Stimulated activated effector memory CD8-positive, alpha-beta T cell treated with anti-CD3 and anti-CD28 coated beads, Interleukin-12 subunit alpha, Interleukin-12 subunit beta, amount 100 ng/mL, for 72 hours (primary cell): ENCODE data around the gene AHSP.
"Not testable (repeated sequence)": the region's sequence is repeated elsewhere in the genome, so short reads cannot be mapped to it uniquely, and the experiment has no call there.

Source experiments
- ATAC-seq: fragments of 150-1000 bp; cut with Tn5 transposase; 2 replicates; pipeline ENCODE4 v1.10.0; 2021
- DNase-seq, 2 donors: peaks; one replicate each; pipeline ENCODE4 v3.0.0; 2021 to 2022; ENCODE audit warnings: low spot score in 2 of 2
- H3K27ac Mint-ChIP-seq: one replicate; pipeline ENCODE4 v1.8.0; 2022; ENCODE audit warnings: mild to moderate bottlenecking, mixed read lengths
- H3K36me3 Mint-ChIP-seq: one replicate; pipeline ENCODE4 v1.8.0; 2022; ENCODE audit warnings: mild to moderate bottlenecking, mixed read lengths
- H3K4me1 Mint-ChIP-seq: one replicate; pipeline ENCODE4 v1.8.0; 2022; ENCODE audit warnings: mixed read lengths
- H3K4me3 Mint-ChIP-seq: one replicate; pipeline ENCODE4 v1.8.0; 2022; ENCODE audit warnings: mild to moderate bottlenecking, mixed read lengths
- H3K9me3 Mint-ChIP-seq: one replicate; pipeline ENCODE4 v1.8.0; 2022; ENCODE audit warnings: mixed read lengths

AHSP gene

DNA sequence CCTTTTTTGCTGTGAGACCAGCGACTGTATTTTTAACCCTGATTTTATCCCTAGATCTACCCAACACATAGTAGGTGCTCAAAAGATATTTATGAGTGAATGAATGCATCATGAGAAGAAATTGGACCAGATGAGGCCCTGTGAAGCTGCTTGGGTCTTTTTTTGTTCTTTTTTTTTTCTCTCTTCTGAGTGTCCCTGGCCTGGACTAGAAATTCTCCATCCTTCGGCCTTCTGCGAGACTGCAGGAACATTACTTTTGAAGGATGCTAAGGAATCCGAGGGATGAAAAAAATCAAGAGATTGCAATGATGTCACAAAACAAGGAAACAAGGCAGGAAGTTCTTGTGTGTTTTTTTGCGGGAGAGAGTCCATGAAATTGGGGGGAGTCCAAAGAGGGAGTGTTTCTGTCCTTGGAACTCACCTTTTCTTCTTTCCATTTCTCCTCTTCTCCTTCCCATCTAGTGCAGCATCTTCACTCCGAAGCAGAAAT lies 18.9 kb upstream of the AHSP start:
- no peak for ATAC-seq
- DNase-seq: no peak

GRCh38 chr16:31513126-31513525 lies 14.6 kb upstream of the AHSP start:
- Mint-ChIP-seq H3K27ac (no peak overlapping the region), H3K36me3 (no peaks in the 10 kb centered on the region), H3K4me3 (no peak overlapping the region), H3K9me3 (peaks cover 2% of the 10 kb centered on the region), H3K4me1 (peaks cover 20% of the 10 kb centered on the region)
- ATAC-seq (no peak), DNase-seq (no peak)

More for the DNA sequence above, 18.9 kb upstream of the AHSP start:
- peak overlapping the region; percentile 96 for H3K27ac Mint-ChIP-seq
- peaks cover 20% of the 10 kb centered on the region for H3K36me3 Mint-ChIP-seq
- H3K4me1 Mint-ChIP-seq: peaks cover 43% of the 10 kb centered on the region
- peak overlapping the region; percentile 87 for H3K4me3 Mint-ChIP-seq
- no peaks in the 10 kb centered on the region for H3K9me3 Mint-ChIP-seq

DNA sequence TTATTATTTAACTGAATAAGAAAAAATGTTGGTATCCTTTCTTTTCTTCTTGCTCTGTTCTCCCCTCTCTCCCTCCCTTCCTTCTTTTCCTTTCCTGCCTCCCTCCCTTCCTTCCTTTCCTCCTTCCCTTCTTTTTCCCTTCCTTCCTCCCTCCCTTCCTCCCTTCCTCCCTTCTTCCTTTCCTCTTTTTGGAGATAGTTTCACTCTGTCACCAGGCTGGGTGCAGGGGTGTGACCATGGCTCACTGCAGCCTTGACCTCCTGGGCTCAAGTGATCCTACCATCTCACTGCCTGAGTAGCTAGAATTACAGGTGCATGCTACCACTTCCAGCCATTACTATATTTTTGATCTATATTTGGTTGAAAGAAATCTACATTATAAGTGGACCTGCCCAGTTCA lies 13.8 kb upstream of the AHSP start:
- DNase-seq (no peak), ATAC-seq (no peak)
- no peak overlapping the region for H3K4me3 Mint-ChIP-seq
- peaks cover 2% of the 10 kb centered on the region for H3K9me3 Mint-ChIP-seq
- H3K36me3 Mint-ChIP-seq: no peaks in the 10 kb centered on the region
- no peak overlapping the region for H3K27ac Mint-ChIP-seq
- H3K4me1 Mint-ChIP-seq: peaks cover 18% of the 10 kb centered on the region

DNA sequence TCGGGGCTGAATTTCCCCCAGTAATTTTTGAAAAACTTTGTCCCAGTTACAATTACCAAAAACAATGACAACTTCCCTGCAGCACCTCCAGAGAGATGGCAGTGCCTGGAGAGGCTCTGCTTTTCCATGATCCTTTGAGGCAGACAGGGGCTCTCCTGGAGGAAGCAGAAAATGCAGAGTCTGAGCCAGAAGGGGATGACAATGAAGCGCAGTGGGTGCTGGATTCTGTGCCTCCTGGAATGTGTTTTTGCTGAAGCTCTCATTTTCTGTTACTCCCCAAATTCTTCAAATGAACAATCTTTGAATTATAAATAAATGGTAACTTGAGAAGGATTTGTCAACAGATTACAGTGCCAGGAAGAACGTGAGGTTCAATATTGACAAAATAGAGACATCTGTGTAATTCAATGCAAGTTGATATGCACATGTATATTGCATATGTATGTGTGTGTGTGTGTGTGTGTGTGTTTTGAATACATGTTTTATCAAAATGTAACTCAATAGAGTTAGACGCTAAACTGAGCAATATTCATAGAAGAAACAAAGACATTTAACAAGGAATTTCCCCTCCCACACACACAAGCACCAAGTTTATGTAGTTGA lies 9.8 kb upstream of the AHSP start:
- Mint-ChIP-seq H3K4me1 (no peaks in the 10 kb centered on the region), H3K9me3 (peaks cover 2% of the 10 kb centered on the region), H3K4me3 (no peak overlapping the region), H3K36me3 (no peaks in the 10 kb centered on the region), H3K27ac (no peak overlapping the region)
- no peak for ATAC-seq
- DNase-seq: no peak

DNA sequence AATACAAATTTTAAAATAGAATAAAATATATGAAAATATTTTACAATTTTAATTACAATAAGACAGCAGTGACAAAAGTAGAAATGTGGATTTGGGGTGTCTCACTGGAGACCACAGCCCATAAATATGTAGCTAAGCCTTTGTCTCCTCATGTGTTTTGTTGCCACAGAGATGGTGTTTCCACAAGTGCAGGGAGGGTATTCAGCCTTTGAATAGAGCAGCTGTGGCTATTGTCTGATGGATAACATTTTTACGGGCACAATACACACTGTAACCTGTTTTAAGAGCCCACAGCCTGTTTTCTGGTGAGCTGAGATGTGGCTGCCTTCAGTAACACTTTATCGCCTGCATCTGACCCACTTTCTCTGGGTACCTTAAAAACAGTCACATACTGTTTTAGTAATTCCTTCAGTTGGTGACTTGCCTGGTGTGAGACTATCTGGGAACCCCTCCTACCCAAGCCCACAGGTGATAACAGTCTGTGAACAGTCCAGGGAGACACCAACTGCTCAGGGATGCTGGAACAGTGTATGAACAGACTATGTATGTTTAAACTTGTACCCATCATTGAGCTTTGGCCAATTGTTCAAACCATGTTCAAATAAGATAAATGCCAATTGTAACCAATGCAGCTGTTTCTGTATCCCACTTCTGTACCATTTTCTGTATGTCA lies 7.8 kb upstream of the AHSP start:
- ATAC-seq (no peak), DNase-seq (no peak)
- Mint-ChIP-seq H3K9me3 (peaks cover 2% of the 10 kb centered on the region), H3K4me1 (no peaks in the 10 kb centered on the region), H3K4me3 (no peak overlapping the region), H3K27ac (no peak overlapping the region), H3K36me3 (no peaks in the 10 kb centered on the region)

DNA sequence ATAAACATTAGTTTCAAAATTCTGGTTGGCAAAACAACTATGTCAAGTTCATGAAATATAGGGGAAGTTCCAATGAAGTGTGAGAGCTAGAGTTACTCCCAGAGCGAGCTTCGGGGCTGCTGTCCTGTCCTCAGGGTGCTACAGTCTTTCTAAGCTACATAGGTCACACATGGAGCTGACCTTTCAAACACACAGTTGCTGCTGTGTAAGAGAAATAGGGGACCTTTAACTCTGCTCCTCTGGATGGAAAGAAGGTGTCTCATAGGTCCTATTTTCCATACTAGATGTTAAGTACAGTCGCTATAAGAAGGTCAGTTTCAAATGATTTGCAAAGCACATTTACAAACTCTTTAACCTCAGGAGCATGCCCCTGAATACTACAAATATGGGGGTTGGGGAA lies 6.3 kb upstream of the AHSP start:
- peaks cover 2% of the 10 kb centered on the region for H3K9me3 Mint-ChIP-seq
- no peaks in the 10 kb centered on the region for H3K36me3 Mint-ChIP-seq
- no peak for DNase-seq
- ATAC-seq: no peak
- no peak overlapping the region for H3K27ac Mint-ChIP-seq
- H3K4me3 Mint-ChIP-seq: no peak overlapping the region
- no peaks in the 10 kb centered on the region for H3K4me1 Mint-ChIP-seq

- peaks cover 2% of the 10 kb centered on the region for H3K9me3 Mint-ChIP-seq
- no peak for ATAC-seq
- H3K4me1 Mint-ChIP-seq: no peaks in the 10 kb centered on the region
- H3K27ac Mint-ChIP-seq: no peak overlapping the region
- no peak for DNase-seq
- H3K4me3 Mint-ChIP-seq: no peak overlapping the region
- H3K36me3 Mint-ChIP-seq: no peaks in the 10 kb centered on the region
Measured at GRCh38 chr16:31522071-31522470, 5.6 kb upstream of the AHSP start.

- ATAC-seq, H3K27ac Mint-ChIP-seq, H3K4me3 Mint-ChIP-seq, H3K9me3 Mint-ChIP-seq, DNase-seq, H3K4me1 Mint-ChIP-seq, H3K36me3 Mint-ChIP-seq: not testable (repeated sequence)
Measured at GRCh38 chr16:31523768-31524167, 3.9 kb upstream of the AHSP start.

DNA sequence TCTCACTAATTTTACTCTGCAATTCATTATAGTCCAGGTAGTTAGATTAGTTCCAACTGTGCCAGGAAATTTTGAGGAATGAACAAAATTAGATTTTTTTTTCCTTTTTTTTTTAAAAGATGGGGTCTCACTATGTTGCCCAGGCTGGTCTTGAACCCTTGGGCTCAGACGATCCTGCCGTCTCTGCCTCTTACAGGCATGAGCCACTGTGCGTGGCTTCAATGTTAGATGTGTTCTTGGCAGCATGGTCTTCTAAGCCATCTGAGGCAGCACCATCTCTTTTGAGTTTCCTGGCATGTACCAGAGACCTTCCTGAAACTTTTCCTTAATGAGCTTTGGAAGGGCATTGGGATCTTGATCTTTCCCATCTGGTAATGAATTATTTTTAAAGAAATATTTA lies 2.6 kb upstream of the AHSP start:
- H3K9me3 Mint-ChIP-seq: no peaks in the 10 kb centered on the region
- no peaks in the 10 kb centered on the region for H3K36me3 Mint-ChIP-seq
- peaks cover 6% of the 10 kb centered on the region for H3K4me1 Mint-ChIP-seq
- no peak for DNase-seq
- no peak for ATAC-seq
- H3K27ac Mint-ChIP-seq: no peak overlapping the region
- H3K4me3 Mint-ChIP-seq: no peak overlapping the region

GRCh38 chr16:31528523-31529107 lies 915 bp downstream of the AHSP start:
- Mint-ChIP-seq H3K36me3 (no peaks in the 10 kb centered on the region), H3K4me1 (peaks cover 6% of the 10 kb centered on the region), H3K9me3 (no peaks in the 10 kb centered on the region), H3K4me3 (peak overlapping the region; percentile 12), H3K27ac (no peak overlapping the region)
- DNase-seq: no peak
- ATAC-seq: no peak

GRCh38 chr16:31529108-31529936 lies 1.6 kb downstream of the AHSP start:
- Mint-ChIP-seq H3K4me3 (peak overlapping the region; percentile 12), H3K36me3 (no peaks in the 10 kb centered on the region), H3K9me3 (no peaks in the 10 kb centered on the region), H3K27ac (no peak overlapping the region), H3K4me1 (peaks cover 6% of the 10 kb centered on the region)
- ATAC-seq (no peak), DNase-seq (no peak)

DNA sequence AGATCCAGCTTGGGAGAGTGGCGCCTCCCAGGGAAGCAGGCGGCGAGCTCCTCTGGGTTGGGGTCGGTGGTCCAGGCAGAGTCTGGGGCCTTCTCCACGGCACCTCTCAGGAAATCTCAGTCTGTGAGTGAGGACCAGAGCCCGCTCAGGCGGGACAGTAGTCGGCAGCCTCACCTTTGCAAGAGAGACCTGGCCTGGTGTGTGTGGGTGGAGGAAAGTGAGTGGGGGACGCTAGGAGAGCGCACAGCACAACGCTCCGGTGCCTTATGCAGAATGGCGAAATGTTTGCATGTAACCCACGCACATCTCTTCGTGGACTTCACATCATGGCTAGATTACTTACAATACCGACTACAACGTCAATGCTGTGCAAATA lies 2.2 kb downstream of the AHSP start:
- Mint-ChIP-seq H3K4me3 (peak overlapping the region; percentile 12), H3K36me3 (no peaks in the 10 kb centered on the region), H3K27ac (no peak overlapping the region), H3K4me1 (peaks cover 6% of the 10 kb centered on the region), H3K9me3 (no peaks in the 10 kb centered on the region)
- DNase-seq (no peak), ATAC-seq (no peak)

- no peak overlapping the region for H3K4me3 Mint-ChIP-seq
- H3K4me1 Mint-ChIP-seq: peaks cover 6% of the 10 kb centered on the region
- no peaks in the 10 kb centered on the region for H3K36me3 Mint-ChIP-seq
- ATAC-seq (no peak), DNase-seq (no peak)
- no peak overlapping the region for H3K27ac Mint-ChIP-seq
- no peaks in the 10 kb centered on the region for H3K9me3 Mint-ChIP-seq
Measured at GRCh38 chr16:31530405-31530804, 2.7 kb downstream of the AHSP start.

GRCh38 chr16:31531096-31531495 lies 3.4 kb downstream of the AHSP start:
- no peak overlapping the region for H3K4me3 Mint-ChIP-seq
- H3K27ac Mint-ChIP-seq: no peak overlapping the region
- H3K4me1 Mint-ChIP-seq: peaks cover 6% of the 10 kb centered on the region
- no peaks in the 10 kb centered on the region for H3K9me3 Mint-ChIP-seq
- no peak for DNase-seq
- no peaks in the 10 kb centered on the region for H3K36me3 Mint-ChIP-seq
- ATAC-seq: no peak

DNA sequence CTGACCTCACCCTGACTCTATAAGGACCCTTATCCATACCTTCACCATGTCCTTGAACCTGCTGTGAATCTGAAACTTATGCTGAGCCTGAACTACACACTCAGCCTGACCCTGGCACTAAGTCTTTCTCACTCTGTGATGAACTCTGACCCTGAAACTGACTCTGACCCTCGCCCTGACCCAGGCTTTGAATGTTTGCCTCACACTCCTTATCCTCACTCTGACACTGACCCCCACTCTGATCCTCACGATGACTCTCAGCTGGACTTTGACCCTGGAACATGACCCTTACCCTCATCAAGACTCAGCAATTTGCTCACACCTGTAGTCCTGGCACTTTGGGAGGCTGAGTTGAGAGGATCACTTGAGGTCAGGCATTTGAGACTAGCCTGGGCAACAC lies 4.4 kb downstream of the AHSP start:
- Mint-ChIP-seq H3K36me3 (no peaks in the 10 kb centered on the region), H3K27ac (no peak overlapping the region), H3K4me3 (no peak overlapping the region)

More for the DNA sequence above, 4.4 kb downstream of the AHSP start:
- ATAC-seq (no peak), DNase-seq (no peak)
- peaks cover 6% of the 10 kb centered on the region for H3K4me1 Mint-ChIP-seq
- no peaks in the 10 kb centered on the region for H3K9me3 Mint-ChIP-seq
